ENCODE results near the gene RTTN.
A peak's percentile ranks its signal among the peaks of the same experiment; 100 is the strongest.
"Not testable (repeated sequence)": the region's sequence is repeated elsewhere in the genome, so short reads cannot be mapped to it uniquely, and the experiment has no call there.

The RTTN gene

DNA sequence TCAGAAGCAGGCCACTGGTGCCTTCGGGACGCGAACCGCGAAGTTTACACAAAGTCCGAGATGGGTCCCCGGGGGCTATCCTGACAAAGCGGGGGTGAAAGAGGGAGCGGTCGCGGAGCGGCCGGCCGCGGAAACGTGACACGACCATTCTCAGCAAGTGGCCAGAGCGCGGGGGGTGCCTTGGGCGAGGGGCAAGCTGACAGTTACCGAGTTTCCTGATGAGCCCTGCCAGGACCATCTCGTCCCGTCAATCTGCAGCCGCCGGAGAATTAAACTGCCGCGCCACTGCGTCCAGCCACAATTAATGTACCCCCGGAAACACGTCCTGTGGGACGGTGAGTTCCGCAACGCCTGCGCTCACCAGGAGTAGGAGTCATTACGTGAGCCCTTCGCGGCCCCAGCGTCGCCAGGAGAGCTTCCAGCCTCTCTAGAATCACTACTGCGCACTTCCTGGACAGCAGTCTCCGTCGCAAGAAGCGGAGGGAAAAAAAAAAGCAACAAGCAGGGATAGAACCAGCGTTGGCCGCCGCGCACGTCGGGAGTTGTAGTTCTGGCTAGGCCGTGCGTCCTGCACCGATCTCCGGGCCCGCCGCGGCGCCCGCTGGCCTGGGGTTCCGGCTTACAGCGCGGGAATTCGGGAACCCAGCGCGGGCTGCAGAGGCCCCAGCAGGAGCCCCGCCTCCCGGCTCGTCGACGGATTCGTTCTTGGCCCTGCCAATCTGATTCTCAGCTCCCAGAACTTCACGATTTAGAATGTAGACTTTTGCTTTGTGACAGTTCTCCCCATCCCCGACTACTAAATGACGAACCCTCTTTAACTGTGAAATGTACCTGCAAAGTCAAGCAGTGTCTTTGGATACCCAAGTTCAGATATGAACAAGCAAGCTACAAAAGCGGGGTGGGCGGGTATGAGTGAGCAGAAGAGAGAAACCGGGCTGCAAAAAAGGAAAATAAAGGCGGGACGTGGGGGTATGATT lies at the start of gene RTTN:
RTTN (minus strand) TSS at position 267 of the 977 bp plus-strand sequence; CDS start at position 238, 29 bp downstream.
- intact Hi-C loops (cut with DNase I) = loop anchor here (5.0 kb wide), 1 partner anchor 87 kb away; no protein-coding TSS in a partner anchor
- peak; percentile 90 to 99 (median 94) for DNase-seq

DNA sequence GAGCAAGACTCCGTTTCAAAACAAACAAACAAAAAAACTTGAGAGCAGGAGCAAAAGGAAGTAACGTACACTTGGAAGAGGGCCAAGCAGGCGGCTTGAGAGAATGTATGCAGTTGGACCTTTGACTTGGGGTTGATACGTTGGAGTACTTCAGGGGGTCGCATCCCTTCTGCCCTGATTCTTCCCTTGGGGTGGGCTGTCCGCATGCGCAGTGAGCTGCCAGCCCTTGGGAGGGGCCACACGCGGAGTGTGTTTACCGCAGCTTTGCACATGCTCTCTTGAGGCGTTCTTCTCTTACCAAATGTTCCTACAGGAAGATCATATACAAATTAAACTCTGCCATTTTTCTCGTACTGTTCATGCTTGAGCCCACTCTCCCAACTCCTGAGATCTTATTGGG lies 45.3 kb upstream of the RTTN start:
- no peak for DNase-seq
- intact Hi-C loops (cut with DNase I) = no loop called here

- intact Hi-C loops (cut with DNase I) = not testable (repeated sequence)
Measured at GRCh38 chr18:70249861-70250260, 44.4 kb upstream of the RTTN start.

GRCh38 chr18:70249118-70249517 lies 43.6 kb upstream of the RTTN start:
- intact Hi-C loops (cut with DNase I) = no loop called here
- no peak for DNase-seq

More at GRCh38 chr18:70249861-70250260, 44.4 kb upstream of the RTTN start:
- peak in 1 of 10 donors; percentile 43 for DNase-seq

- intact Hi-C loops (cut with DNase I) = no loop called here
- no peak for DNase-seq
Measured at GRCh38 chr18:70246061-70246466, 40.6 kb upstream of the RTTN start.

DNA sequence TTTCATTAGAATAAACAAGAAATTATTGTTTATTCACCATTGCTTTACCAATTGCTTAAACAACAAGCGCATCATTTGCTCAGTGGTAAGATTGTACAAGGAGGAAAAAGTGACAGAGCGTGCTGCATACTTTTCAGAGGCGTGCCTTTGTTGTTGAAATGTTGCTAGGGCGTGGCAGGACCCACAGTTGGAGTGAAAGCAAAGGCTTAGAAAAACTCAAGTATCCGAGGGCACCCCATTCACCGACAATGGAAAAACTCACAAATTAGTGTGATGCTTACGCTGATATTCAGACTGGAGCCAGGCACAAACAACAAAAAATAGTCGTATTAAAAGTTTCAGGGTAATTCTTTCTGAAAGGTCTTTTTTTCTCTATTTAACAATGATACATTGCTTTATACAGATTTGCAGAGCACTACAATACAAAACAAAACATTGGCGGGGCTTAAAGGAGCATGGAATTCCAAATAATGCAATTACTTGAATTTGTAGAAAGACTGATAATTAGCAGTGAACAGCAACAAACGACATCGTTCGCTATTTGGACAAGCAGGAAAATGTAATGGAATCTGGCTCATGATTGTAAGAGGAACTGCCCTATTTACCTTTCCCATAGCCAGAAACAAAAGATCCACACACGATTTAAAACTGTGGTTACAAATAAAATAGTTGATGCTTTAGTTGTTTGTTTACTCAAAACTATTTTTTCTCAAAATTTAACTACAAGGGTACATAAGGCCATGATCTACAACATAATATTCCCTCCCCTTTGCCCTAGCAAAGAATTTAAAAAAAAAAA lies 37.8 kb upstream of the RTTN start:
- DNase-seq = no peak
- intact Hi-C loops (cut with DNase I) = no loop called here

DNA sequence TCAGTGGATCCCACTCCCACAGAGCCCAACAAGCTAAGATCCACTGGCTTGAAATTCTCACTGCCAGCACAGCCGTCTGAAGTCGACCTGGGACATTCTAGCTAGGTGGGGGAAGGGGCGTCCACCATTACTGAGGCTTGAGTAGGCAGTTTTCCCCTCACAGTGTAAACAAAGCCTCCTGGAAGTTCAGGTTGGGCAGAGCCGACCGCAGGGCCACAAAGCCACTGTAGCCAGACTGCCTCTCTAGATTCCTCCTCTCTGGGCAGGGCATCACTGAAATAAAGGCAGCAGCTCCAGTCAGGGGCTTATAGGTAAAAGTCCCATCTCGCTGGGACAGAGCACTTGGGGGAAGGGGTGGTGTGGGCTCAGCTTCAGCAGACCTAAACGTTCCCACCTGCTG lies 31.4 kb upstream of the RTTN start:
- DNase-seq; intact Hi-C loops (cut with DNase I): not testable (repeated sequence)

DNA sequence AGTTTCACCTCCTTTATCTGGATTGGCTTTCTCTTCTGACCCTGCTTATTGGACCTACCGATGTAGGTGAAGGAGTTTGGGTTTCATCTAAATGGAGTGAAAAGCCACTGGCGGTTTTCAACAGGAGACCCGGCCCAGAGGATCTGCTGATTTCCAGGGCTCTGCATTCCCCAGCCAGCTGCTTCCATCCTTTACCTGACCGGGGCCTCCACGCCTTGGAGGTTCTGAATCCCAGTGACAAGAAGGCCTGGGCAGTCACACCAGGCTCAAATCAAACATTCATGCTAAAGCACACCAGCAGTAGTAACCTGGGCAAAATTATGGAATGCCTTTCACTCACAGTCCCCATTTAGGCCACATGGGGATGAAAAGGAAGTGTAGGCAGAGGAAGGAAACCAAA lies 30.0 kb upstream of the RTTN start:
- no peak for DNase-seq
- intact Hi-C loops (cut with DNase I) = no loop called here

DNA sequence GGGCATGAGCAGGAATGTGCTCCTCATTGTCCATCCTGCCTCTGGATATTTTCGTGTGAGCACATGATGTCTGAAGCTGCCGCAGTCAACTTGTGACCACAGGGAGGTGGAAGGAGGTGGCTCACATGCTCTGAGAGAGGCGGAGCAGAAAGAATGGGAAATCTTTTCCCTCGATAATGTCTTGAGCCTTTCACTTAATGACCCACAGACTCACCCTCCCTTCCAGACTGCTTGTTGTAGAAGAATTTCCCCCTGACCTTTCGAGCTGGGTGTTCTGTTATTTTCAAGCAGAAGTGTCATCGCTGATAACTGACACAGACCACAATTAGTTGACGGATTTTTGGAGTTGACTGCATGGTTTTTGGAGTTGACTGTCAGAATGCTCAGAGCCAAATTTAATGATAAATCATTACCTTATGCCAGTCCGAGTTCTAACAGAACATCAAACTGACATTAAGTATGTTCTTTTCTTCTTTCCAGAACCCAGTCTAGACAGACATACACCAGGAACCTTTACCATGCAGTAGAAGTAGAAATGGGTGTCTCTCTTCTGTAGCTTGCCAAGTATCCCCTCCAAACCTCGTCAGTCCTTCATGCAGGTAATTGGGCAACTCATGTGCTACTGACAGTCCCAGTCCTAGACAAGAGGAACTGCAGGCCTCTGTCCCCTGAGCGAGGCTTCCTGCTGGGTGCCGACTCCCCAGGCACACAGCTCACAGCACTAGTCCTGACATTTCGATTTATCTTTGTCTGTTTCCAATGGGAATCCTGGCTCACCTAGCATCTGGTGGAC lies 29.4 kb upstream of the RTTN start:
- intact Hi-C loops (cut with DNase I) = no loop called here
- DNase-seq = no peak

- intact Hi-C loops (cut with DNase I) = no loop called here
- DNase-seq = no peak
Measured at GRCh38 chr18:70233974-70234373, 28.5 kb upstream of the RTTN start.

DNA sequence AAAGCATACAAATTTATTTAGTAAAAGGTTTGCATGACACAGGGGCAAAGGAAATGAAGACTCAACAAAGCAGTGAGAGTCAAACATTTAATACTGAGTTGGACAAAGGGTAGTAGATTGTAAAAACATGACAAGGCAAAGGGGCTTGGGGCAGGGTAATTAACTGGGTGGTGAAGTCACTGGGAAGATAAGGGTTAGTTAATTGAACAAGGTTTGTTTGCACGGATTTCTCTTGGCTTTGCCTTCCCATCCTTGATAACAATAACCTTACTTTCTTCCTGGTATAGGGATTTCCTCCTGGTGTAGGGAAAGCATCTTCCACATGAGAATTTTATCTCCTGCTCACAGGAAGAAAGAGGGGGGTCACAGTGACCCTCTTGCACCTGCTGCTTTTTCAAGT lies 26.8 kb upstream of the RTTN start:
- DNase-seq = no peak
- intact Hi-C loops (cut with DNase I) = no loop called here

- intact Hi-C loops (cut with DNase I) = no loop called here
- DNase-seq = no peak
Measured at GRCh38 chr18:70229639-70230038, 24.2 kb upstream of the RTTN start.

GRCh38 chr18:70228536-70228935 lies 23.0 kb upstream of the RTTN start:
- intact Hi-C loops (cut with DNase I) = no loop called here

DNA sequence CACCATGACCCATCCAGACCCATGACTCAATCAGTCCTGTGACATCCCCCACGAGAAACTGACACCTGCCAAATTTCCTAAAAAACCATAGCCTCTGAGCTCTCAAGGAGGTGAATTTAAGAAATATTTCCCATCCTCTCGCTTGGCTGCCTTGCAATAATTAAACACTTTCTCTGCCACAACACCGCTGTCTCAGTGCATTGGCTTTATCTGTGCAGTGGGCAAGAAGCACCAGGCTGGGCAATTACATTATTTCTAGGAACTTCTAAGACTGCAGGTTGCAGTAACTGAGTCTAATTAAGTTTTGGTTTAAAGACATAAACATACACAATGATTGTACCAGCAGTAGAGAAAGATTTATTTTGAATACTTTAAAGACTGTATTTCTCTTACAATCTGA lies 22.0 kb upstream of the RTTN start:
- intact Hi-C loops (cut with DNase I) = loop anchor here (2.0 kb wide), 1 partner anchor 45 kb away; no protein-coding TSS in a partner anchor
- no peak for DNase-seq

More at GRCh38 chr18:70228536-70228935, 23.0 kb upstream of the RTTN start:
- DNase-seq = no peak

DNA sequence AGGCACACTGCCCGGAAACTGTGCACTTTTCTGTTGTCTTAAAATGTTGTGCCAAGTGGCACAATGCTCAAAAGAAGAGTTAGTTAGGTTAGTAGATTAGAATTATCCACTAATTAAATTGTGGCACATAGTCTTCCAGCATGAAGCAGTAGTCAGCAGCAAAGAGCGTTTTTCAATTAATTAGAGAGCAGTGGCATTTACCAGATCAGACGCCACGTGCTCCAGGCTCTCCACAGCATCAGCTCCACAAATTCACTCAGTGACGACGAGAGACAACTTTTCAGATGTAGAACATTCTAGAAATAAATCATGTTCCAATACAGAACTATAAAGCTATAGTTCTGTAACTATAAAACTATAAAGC lies 16.4 kb upstream of the RTTN start:
- DNase-seq = no peak
- intact Hi-C loops (cut with DNase I) = no loop called here

- intact Hi-C loops (cut with DNase I) = no loop called here
- DNase-seq = peak in 4 of 10 donors; percentile 17 to 86 (median 54)
Measured at GRCh38 chr18:70221156-70221914, 15.8 kb upstream of the RTTN start.

DNA sequence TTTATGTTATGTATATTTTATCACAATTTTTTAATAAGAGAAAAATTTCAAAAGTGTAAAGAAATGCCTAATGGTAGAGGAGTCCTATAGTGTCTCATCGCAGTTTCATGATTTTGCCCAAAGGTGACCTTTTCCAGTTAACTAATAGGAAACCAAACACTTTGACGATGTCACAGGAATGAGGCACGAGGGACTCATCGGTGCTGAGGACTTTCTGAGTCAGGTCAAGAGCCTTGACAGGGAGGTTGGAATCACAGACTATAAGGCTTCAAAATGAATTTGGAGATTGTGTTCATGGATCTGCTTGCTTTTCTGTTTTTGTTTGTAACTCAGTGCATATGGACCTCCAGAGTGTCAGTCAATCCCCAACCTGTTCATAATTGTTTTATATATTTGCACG lies 15.1 kb upstream of the RTTN start:
- intact Hi-C loops (cut with DNase I) = no loop called here
- DNase-seq = no peak

DNA sequence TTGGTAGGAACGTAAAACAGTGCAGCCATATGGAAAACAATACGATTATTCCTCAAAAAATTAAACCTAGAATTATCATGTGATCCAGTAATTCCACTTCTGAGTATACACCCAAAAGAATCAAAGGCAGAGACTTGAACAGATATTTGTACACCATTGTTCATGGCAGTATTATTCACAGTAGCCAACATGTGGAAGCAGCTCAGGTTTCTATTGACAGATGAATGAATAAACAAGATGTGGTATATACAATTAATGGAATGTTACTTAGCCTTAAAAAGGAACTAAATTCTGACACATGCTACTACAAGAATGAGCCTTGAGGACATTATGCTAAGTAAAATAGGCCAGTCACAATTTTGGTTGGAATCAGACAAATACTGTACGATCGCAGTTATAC lies 14.2 kb upstream of the RTTN start:
- DNase-seq = no peak
- intact Hi-C loops (cut with DNase I) = no loop called here

DNA sequence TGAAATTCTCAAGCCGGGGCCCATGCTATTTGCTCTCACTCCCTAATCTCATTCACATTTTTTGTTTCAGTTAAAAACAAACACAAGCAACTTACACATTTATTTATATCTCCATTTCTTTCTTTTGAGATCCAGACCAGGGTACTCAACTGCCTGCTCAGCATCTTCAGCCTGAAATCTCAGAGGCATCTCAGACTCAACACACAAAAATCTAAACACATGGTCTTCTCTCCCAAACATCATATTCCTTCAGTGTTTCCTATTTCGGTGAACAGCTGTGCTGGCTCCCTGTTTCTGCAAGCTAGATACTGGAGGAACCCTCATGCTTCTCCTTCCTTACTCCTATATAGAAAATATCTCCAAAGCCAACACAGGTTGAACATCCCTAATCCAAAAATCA lies 11.3 kb upstream of the RTTN start:
- DNase-seq = no peak
- intact Hi-C loops (cut with DNase I) = no loop called here

GRCh38 chr18:70207181-70207580 lies 1.7 kb upstream of the RTTN start:
- intact Hi-C loops (cut with DNase I) = loop anchor here (5.0 kb wide), 1 partner anchor 85 kb away; no protein-coding TSS in a partner anchor
- no peak for DNase-seq

All from posterior cingulate gyrus (tissue), 11 donors.